Kidney (tissue), 14 donors: ENCODE data around the gene FUZ. TPM values are rescaled to one million over a fixed set of nuclear protein-coding genes. Genes with fewer than 3 reads are reported as not detected.

Experiments used
- DNase-seq, 5 donors: peaks; one replicate each; pipeline ENCODE4 v3.0.0-alpha.2; 2013 to 2020
- FAIRE-seq: peaks from 2 replicates; lab custom pipeline; 2012; peaks lifted over from hg19 to GRCh38; lab: Jason Lieb, UNC
- H3K27ac ChIP-seq, 2 donors: one replicate each; pipeline ENCODE4 v1.7.0; 2013; ENCODE audit warnings: low read depth in 2 of 2, low read length in 2 of 2, inconsistent platforms in 1 of 2
- H3K27me3 ChIP-seq: one replicate; pipeline ENCODE4 v1.7.1; 2013; ENCODE audit warnings: low read length, inconsistent platforms; ENCODE audit not compliant: control insufficient read depth, insufficient read depth
- H3K36me3 ChIP-seq, 3 donors: one replicate each; pipeline versions ENCODE4 v1.7.0 to v1.7.1; 2013; ENCODE audit warnings: low read length in 3 of 3, control low read depth in 1 of 3, inconsistent platforms in 1 of 3; ENCODE audit not compliant: insufficient read depth in 3 of 3, control insufficient read depth in 2 of 3
- H3K4me1 ChIP-seq, 3 donors: one replicate each; pipeline versions ENCODE4 v1.7.0 to v1.7.1; 2013; ENCODE audit warnings: low read length in 3 of 3, inconsistent platforms in 1 of 3, low read depth in 1 of 3; ENCODE audit not compliant: control insufficient read depth in 2 of 3, insufficient read depth in 2 of 3
- H3K4me3 ChIP-seq, 3 donors: one replicate each; pipeline versions ENCODE4 v1.7.0 to v1.8.1; 2013; ENCODE audit warnings: low read length in 3 of 3, control low read depth in 1 of 3, inconsistent platforms in 1 of 3
- H3K9ac ChIP-seq, 3 donors: one replicate each; pipeline versions ENCODE4 v1.7.0 to v1.7.1; 2013; ENCODE audit warnings: low read length in 3 of 3, control low read depth in 1 of 3, inconsistent platforms in 1 of 3
- H3K9me3 ChIP-seq, 3 donors: one replicate each; pipeline versions ENCODE4 v1.7.0 to v1.7.1; 2013; ENCODE audit warnings: low read length in 3 of 3, control low read depth in 1 of 3, inconsistent platforms in 1 of 3; ENCODE audit not compliant: control insufficient read depth in 2 of 3, insufficient read depth in 1 of 3
- intact Hi-C: fragments of 100-400 bp; cut with DNase I; formaldehyde crosslinking; loops from one replicate; pipeline ENCODE4 v1.11.1; 2022
- polyA plus RNA-seq: library from polyadenylated mRNA; stranded (reverse); fragments of 350-450 nt; fragmentation: Illumina TruSeq; extraction: RNeasy Lipid Tissue Mini Kit (QIAGEN cat#74804); gene quantifications from one replicate; pipeline ENCODE4 v1.2.3, GENCODE V29; 2014; ENCODE audit warnings: low read depth, low replicate concordance; ENCODE audit not compliant: insufficient read depth
- total RNA-seq: library from RNA; stranded (reverse); fragmentation: NEBNext Ultra II Directional; extraction: Animal tissue kit (Norgen Biotek cat#: 25700); gene quantifications from one replicate; pipeline ENCODE4 v1.2.1, GENCODE V29; 2021
- TF ChIP-seq, protein P1 (sequence below): IDR thresholded peaks from 3 replicates; pipeline ENCODE4 v1.5.1; 2012; ENCODE audit warnings: mild to moderate bottlenecking, moderate library complexity, borderline replicate concordance; ENCODE audit not compliant: insufficient read depth; ENCODE audit errors: extremely low read depth
- donor health status: control.
- donor health status: control.
- donor health status: control.
- donor health status: control.
- donor health status: control.
- donor health status: DM: yes; HTN: yes; CAD: no.
- donor health status: Normal renal cell carcinoma (clear cell type).

Gene FUZ
- total and polyA plus RNA-seq, 2 donors from 2014 or later = 26.9 to 51.2 TPM

DNA sequence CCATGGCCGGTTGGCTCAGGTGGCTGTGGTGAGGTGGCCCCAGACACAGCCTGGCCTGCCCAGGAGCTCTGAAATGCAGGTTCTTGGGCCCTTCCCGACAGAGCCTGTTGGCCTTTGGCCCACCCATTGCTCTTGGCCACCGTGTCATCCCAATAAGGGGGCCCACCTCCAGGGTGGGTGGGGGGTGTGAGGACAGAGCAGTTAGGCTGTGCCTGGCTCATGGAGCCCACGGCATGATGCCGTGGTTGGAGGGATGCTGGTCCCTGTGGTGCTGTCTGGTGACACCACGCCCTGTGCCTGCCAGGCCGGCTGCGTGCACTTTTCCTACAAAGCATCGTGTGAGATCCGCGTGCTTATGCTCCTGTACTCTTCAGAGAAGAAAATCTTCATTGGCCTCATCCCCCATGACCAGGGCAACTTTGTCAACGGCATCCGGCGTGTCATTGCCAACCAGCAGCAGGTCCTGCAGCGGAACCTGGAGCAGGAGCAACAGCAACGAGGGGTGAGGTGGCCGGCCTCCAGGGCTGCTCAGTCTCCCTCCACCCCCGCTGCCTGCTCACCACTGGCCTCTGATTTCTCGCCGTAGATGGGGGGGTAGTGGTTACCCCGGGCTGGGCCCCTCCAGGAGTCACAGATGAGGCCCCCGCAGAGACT is 46.7 kb upstream of the FUZ start:
- no peak overlapping the region for H3K4me3 ChIP-seq
- TF ChIP-seq, protein P1, sequence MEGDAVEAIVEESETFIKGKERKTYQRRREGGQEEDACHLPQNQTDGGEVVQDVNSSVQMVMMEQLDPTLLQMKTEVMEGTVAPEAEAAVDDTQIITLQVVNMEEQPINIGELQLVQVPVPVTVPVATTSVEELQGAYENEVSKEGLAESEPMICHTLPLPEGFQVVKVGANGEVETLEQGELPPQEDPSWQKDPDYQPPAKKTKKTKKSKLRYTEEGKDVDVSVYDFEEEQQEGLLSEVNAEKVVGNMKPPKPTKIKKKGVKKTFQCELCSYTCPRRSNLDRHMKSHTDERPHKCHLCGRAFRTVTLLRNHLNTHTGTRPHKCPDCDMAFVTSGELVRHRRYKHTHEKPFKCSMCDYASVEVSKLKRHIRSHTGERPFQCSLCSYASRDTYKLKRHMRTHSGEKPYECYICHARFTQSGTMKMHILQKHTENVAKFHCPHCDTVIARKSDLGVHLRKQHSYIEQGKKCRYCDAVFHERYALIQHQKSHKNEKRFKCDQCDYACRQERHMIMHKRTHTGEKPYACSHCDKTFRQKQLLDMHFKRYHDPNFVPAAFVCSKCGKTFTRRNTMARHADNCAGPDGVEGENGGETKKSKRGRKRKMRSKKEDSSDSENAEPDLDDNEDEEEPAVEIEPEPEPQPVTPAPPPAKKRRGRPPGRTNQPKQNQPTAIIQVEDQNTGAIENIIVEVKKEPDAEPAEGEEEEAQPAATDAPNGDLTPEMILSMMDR = no peak
- no peak for FAIRE-seq
- intact Hi-C loops = no loop called here
- DNase-seq = peak in 1 of 5 donors; percentile 41
- H3K36me3 ChIP-seq = peaks cover 6 to 41% (median 18%) of the 10 kb centered on the region in 3 donors
- H3K27me3 ChIP-seq = no peaks in the 10 kb centered on the region
- H3K9ac ChIP-seq = no peak overlapping the region
- no peaks in the 10 kb centered on the region for H3K9me3 ChIP-seq
- H3K4me1 ChIP-seq = peaks cover 0 to under 1% (median 0%) of the 10 kb centered on the region in 3 donors
- no peak overlapping the region for H3K27ac ChIP-seq

DNA sequence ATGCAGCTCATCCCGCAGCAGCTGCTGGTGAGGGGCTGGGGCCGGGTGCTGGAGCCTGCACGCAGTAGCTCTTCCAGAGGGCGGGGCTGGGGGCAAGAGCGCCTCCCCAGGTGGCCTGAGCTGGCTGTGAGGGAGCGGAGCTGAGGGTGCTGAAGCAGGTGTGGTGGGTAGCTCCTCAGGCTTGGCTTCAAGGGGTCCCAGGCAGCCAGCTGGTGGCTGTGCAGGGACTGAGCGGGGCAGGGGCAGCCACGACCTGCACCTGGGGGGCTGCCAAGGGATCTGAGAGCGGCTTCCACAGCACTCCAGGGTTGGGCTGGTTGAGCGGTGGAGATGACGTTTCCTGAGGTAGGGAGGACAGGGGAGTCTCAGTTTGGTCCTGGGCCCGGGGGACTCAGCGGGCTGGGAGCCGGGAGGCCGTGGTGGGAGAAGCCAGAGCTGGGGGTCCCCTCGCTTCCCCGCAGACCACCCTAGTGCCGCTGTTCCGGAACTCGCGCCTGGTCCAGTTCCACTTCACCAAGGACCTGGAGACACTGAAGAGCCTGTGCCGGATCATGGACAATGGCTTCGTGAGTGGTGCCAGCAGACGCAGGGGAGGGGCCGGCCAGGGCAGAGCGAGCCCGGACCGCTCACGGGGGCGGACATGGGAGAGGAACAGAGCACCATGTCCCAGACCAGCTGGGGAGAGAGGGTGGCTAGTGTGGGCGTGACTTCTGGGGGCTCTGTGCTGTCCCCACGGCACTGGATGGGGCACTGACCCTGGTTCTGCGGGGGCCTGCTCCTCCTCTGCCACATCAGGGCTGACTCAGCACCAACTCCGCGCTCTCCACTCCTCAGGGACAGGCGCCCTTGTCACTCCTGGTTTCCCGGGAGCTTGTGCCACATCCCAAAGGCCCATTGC is 45.2 kb upstream of the FUZ start:
- DNase-seq = peak in 1 of 5 donors; percentile 54
- Histone ChIP-seq H3K9ac (no peak overlapping the region), H3K36me3 (peaks cover 0 to 34% (median 9%) of the 10 kb centered on the region in 3 donors), H3K9me3 (no peaks in the 10 kb centered on the region), H3K27ac (no peak overlapping the region), H3K27me3 (no peaks in the 10 kb centered on the region), H3K4me3 (no peak overlapping the region), H3K4me1 (peaks cover 0 to 3% (median 0%) of the 10 kb centered on the region in 3 donors)
- FAIRE-seq = no peak
- intact Hi-C loops = no loop called here
- TF ChIP-seq, protein P1 = no peak

DNA sequence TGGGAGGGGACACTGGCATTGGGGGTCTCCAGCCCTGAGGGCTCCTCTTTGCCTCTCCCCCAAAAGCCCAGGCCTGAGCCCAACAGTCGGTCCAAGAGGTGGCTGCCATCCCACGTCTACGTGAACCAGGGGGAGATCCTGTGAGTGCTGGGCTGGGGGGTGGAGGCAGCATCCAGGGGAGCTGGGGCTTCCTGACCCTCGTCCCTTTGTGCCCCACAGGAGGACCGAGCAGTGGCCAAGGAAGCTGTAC is 44.7 kb upstream of the FUZ start:
- FAIRE-seq (no peak), DNase-seq (peak in 1 of 5 donors; percentile 52)
- H3K4me3 ChIP-seq = no peak overlapping the region
- H3K36me3 ChIP-seq = peaks cover 0 to 31% (median 9%) of the 10 kb centered on the region in 3 donors
- TF ChIP-seq, protein P1 = no peak
- no peak overlapping the region for H3K9ac ChIP-seq
- H3K27me3 ChIP-seq = no peaks in the 10 kb centered on the region
- no peaks in the 10 kb centered on the region for H3K9me3 ChIP-seq
- no peak overlapping the region for H3K27ac ChIP-seq
- H3K4me1 ChIP-seq = peaks cover 0 to 4% (median 2%) of the 10 kb centered on the region in 3 donors
- intact Hi-C loops = no loop called here
